GM03348 (cell line): ENCODE results near the gene MRTFB.

Source experiments
- DNase-seq: peaks from one replicate; pipeline ENCODE4 v3.0.0; 2012; ENCODE audit warnings: low spot score

Gene MRTFB

GRCh38 chr16:14307527-14308367 lies 236.6 kb downstream of the MRTFB start:
- peak; percentile 67 for DNase-seq

GRCh38 chr16:14308368-14308723 lies 237.2 kb downstream of the MRTFB start:
- DNase-seq = no peak

GRCh38 chr16:14309001-14309886 lies 238.1 kb downstream of the MRTFB start:
- no peak for DNase-seq

GRCh38 chr16:14309906-14310305 lies 238.8 kb downstream of the MRTFB start:
- DNase-seq = peak; percentile 85

- peak; percentile 66 for DNase-seq
These were observed 239.4 kb downstream of the MRTFB start for GRCh38 chr16:14310519-14310991.

GRCh38 chr16:14314116-14314515 lies 243.0 kb downstream of the MRTFB start:
- DNase-seq = no peak

GRCh38 chr16:14315683-14316320 lies 244.7 kb downstream of the MRTFB start:
- DNase-seq = no peak
